ENCODE data around the gene DDR2. TPM values are rescaled to one million over a fixed set of nuclear protein-coding genes. Genes with fewer than 3 reads are reported as not detected.

Gene DDR2
- total RNA-seq, 1 experiment from 2014 or later, result 0.52 TPM

- Histone ChIP-seq H3K4me2 (ENCODE audit: insufficient read depth, insufficient read length, low read length) (no peak overlapping the region), H3K9me3 (ENCODE audit: control insufficient read depth, low read depth, low read length) (no peaks in the 10 kb centered on the region), H4K20me1 (ENCODE audit: control insufficient read depth, insufficient read depth, insufficient read length) (no peaks in the 10 kb centered on the region), H3K4me1 (ENCODE audit: insufficient read depth, low read length) (peaks cover 4% of the 10 kb centered on the region; the same call in 1 of the 2 replicates), H3K79me1 (ENCODE audit: insufficient read depth, low read depth, low read length, poor library complexity, severe bottlenecking) (no peaks in the 10 kb centered on the region), H3K27ac (ENCODE audit: insufficient read length, low read depth, low read length) (no peak overlapping the region), H4K8ac (replicated peaks; ENCODE audit: insufficient read length, low read depth, low read length) (no peak overlapping the region), H2BK15ac (ENCODE audit: low read depth, low read length) (no peak overlapping the region), H3K14ac (ENCODE audit: insufficient read depth, low read length) (no peak overlapping the region), H2BK20ac (ENCODE audit: low read depth, low read length, poor library complexity, severe bottlenecking) (no peak overlapping the region), H3K23me2 (ENCODE audit: insufficient read length, low read depth, low read length, poor library complexity, severe bottlenecking) (no peaks in the 10 kb centered on the region), H3T11ph (ENCODE audit: low read length) (no peak overlapping the region), H2AK5ac (ENCODE audit: insufficient read length, low read length) (no peak overlapping the region), H2BK12ac (ENCODE audit: insufficient read length, low read depth, low read length) (no peak overlapping the region), H2AFZ (ENCODE audit: low read length) (no peak overlapping the region), H3K79me2 (ENCODE audit: insufficient read depth, low read length) (no peaks in the 10 kb centered on the region), H3K18ac (ENCODE audit: insufficient read length, low read depth, low read length) (no peak overlapping the region), H2BK120ac (ENCODE audit: low read depth, low read length, poor library complexity, severe bottlenecking) (no peak overlapping the region), H3K56ac (ENCODE audit: insufficient read length, low read depth, low read length) (no peak overlapping the region), H3K9ac (ENCODE audit: extremely low read depth, insufficient read length, low read length) (no peak overlapping the region), H3K4ac (ENCODE audit: low read depth, low read length) (no peak overlapping the region), H3K27me3 (ENCODE audit: insufficient read depth, low read length) (no peaks in the 10 kb centered on the region), H4K91ac (ENCODE audit: insufficient read length, low read depth, low read length) (no peak overlapping the region), H4K5ac (ENCODE audit: insufficient read length, low read depth, low read length) (no peak overlapping the region), H2BK5ac (ENCODE audit: insufficient read length, low read length) (no peak overlapping the region), H3K23ac (ENCODE audit: insufficient read length, low read depth, low read length) (no peak overlapping the region)
- Mint-ChIP-seq H3K4me3 (no peak overlapping the region), H3K27ac (no peak overlapping the region; a peak in 1 of 7 replicates), H3K27me3 (ENCODE audit: low read depth) (peaks cover 2% of the 10 kb centered on the region; the same call in 1 of the 2 replicates), H3K4me1 (peaks cover 9 to 20% of the 10 kb centered on the region in 2 experiments), H3K9me3 (no peaks in the 10 kb centered on the region), H3K36me3 (ENCODE audit: insufficient read depth in 1 of 3, low read depth in 3 of 3) (no peaks in the 10 kb centered on the region)
- TF ChIP-seq CTCF (conservative IDR thresholded peaks at IDR 0.05), result no peak
- no peak for DNase-seq
- no CpG with 5 or more reads among the region's 10 CpGs for WGBS (ENCODE audit: extremely low coverage, insufficient read length, low lambda C conversion rate)
These were observed 595 bp upstream of the DDR2 start for GRCh38 chr1:162631546-162632191.
